Hippocampal formation (tissue), 2 donors: ENCODE results near the gene SERPINE1.

Experiments used
- DNase-seq, 2 donors: peaks; one replicate each; lab custom pipeline; 2025; lab: John Stamatoyannopoulos, UW

The SERPINE1 gene

DNA sequence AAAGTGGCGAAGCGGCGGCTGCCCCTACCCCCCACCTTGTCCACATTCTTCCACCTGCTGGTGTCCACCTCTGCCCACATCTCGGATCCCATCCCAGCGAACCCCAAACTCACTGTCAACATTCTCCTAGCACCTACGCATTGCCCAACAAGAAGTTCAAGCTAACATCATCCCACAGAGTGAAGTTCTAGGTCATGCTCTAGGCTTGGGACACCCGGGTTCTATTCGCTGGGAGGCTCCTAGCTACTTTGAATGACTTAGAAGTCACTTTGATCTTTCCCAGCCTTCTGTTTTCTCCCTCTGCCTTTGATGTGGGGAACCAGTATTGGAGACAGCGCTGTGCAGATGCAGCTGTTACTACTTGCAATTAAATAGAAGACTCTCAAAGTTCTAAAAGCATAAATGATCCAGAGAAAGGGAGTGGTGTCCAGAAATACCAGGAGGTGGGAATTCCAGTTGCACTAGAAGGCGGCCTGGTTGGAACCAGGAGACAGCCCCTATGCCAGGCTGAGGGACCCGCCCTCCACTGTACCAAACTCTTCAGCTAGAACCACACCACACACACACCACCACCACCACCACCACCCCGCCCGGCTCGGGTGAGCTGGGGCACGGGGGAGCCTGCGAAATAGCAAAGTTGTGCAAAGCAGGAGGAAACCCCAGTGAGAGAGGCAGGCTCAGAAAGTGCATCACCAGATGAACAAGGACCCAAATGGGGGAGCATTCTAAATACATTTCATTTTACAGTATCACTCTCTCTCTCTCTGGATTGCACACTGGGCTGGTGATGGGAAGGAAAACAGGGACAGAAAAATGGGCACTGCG, 43.9 kb downstream of the SERPINE1 start:
- DNase-seq: no peak

- no peak for DNase-seq
Measured at GRCh38 chr7:101171442-101171837, 44.5 kb downstream of the SERPINE1 start.

- DNase-seq: no peak
Measured at GRCh38 chr7:101172005-101172853, 45.3 kb downstream of the SERPINE1 start.

GRCh38 chr7:101172854-101173751, 46.2 kb downstream of the SERPINE1 start:
- no peak for DNase-seq

DNA sequence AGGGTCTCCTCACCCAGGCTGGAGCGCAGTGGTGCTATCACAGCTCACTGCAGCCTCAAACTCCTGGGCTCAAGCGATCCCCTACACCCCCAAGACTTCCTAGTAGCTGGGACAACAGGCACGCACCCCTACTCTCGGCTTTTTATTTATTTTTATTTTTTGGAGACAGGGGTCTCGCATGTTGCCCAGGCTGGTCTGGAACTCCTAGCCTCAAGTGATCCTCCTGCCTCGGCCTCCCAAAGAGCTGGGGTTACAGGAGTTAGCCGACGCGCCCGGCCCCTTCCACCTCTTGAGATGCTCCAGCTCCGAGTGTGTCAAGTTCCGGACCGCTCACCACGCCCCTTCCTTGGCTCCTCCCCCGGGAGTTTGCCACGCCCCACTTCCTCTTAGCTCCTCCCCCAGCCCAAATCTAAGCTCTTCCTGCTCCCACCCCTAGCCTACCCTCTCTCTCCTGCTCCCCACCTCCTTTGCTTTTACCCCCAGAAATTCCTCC, 46.9 kb downstream of the SERPINE1 start:
- DNase-seq: no peak

GRCh38 chr7:101174322-101174854, 47.5 kb downstream of the SERPINE1 start:
- no peak for DNase-seq

DNA sequence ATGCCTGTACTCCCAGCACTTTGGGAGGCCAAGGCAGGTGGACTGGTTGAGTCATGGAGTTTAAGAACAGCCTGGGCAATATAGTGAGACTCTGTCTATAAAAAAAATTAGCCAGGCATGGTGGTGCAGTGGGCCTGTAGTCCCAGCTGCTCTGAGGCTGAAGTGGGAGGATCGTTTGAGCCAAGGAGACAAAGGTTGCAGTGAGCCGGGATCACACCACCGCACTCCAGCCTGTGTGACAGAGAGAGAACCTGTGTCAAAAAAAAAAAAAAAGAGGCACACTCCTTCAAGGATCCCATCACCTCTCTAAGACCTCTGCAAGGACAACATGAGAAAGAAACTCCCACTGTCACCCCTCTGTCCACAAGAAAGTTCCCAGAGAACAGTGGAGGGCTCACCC, 48.8 kb downstream of the SERPINE1 start:
- DNase-seq: no peak

DNA sequence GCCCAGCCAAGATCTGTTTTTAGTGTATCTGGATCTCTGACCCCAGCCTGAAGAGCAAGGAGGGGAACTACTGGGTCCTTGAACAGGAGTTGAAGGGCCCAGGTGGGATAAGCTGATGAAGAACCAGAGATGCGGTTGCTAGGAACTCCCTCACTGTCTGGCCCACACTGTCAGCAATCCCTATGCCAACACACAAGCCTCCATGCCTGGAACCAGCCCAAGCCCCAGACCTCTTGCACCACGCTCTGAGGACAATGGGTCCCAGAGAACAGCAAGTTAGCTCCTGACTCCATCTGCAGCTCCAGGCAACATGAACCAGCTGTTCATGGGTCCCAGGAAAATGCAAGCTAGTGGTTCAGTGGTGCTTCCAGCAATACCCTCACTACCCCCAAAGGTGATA, 50.7 kb downstream of the SERPINE1 start:
- no peak for DNase-seq

- DNase-seq: no peak
Measured at GRCh38 chr7:101179117-101179516, 52.2 kb downstream of the SERPINE1 start.

- no peak for DNase-seq
Measured at GRCh38 chr7:101179713-101180112, 52.8 kb downstream of the SERPINE1 start.

GRCh38 chr7:101180130-101180755, 53.3 kb downstream of the SERPINE1 start, which contains the start of gene NAT16:
NAT16 (minus strand) TSS chr7:101180293; CDS start chr7:101174807, 5,486 bp downstream.
- DNase-seq: no peak

DNA sequence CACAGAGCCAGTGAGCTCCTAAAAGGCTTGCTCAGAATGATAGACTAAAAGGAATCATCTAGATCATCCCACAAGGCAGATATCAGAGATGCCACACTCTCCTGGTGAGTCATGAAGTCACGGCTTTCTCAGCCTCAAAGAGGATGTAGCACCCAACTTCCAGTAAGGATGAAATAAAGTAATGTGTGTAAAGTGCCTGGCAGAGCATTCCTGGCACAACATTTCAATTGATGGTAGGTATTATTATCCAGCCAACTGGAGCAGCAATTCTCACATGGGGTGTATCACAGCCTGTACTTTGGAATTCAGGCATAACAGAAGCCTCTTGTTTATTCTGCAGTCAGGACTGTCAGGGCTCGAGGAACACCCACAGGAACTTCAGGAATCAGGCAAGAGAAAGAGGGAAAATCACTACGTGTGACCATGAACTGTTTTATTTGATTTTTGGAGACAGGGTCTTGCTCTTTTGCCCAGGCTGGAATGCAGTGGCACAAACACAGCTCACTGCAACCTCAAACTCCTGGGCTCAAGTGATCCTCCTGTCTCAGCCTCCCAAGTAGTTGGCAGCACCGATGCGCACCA, 58.4 kb downstream of the SERPINE1 start:
- DNase-seq: no peak

DNA sequence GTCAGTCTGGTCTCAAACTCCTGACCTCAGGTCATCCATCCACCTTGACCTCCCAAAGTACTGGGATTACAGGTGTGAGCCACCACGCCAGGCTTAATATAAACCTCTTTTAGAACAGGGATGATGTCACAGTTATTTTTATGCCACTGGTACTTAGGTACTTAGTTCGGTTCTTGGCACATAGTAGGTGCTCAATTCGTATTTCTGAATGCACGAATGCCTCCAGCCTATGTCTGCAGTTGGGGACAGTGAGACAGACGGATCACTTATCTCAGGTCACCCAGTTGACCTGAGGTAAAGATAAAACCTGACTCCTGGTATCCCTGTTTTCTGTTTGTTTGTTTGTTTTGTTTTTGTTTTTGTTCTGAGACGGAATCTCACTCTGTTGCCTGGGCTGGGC, 59.3 kb downstream of the SERPINE1 start:
- no peak for DNase-seq

- no peak for DNase-seq
Measured at GRCh38 chr7:101186844-101187428, 60.0 kb downstream of the SERPINE1 start.
